ENCODE measurements around the gene TEX19.

TEX19 gene

GRCh38 chr17:82348866-82349265, 10.2 kb upstream of the TEX19 start:
- no peak for TF ChIP-seq CTCF (IDR thresholded peaks at IDR 0.05)
- Mint-ChIP-seq H3K36me3 (ENCODE audit: low read depth) (no peaks in the 10 kb centered on the region), H3K27me3 (ENCODE audit: low read depth, poor library complexity) (peaks cover 9% of the 10 kb centered on the region), H3K27ac (peak overlapping the region; percentile 25), H3K4me1 (peaks cover 47% of the 10 kb centered on the region), H3K9me3 (no peaks in the 10 kb centered on the region), H3K4me3 (peak overlapping the region; percentile 16)
- DNase-seq, result no peak

- peaks cover 9% of the 10 kb centered on the region for H3K27me3 Mint-ChIP-seq (ENCODE audit: low read depth, poor library complexity)
- H3K27ac Mint-ChIP-seq, result no peak overlapping the region
- H3K4me3 Mint-ChIP-seq, result peak overlapping the region; percentile 16
- peaks cover 46% of the 10 kb centered on the region for H3K4me1 Mint-ChIP-seq
- no peak for TF ChIP-seq CTCF (IDR thresholded peaks at IDR 0.05)
- no peak for DNase-seq
- H3K9me3 Mint-ChIP-seq, result no peaks in the 10 kb centered on the region
- H3K36me3 Mint-ChIP-seq (ENCODE audit: low read depth), result no peaks in the 10 kb centered on the region
Observed at GRCh38 chr17:82349287-82349701, 9.8 kb upstream of the TEX19 start.

GRCh38 chr17:82350182-82351030, 8.6 kb upstream of the TEX19 start:
- no peak for TF ChIP-seq CTCF (IDR thresholded peaks at IDR 0.05)
- Mint-ChIP-seq H3K4me3 (no peak overlapping the region), H3K4me1 (peaks cover 36% of the 10 kb centered on the region), H3K27ac (no peak overlapping the region), H3K9me3 (no peaks in the 10 kb centered on the region), H3K27me3 (ENCODE audit: low read depth, poor library complexity) (peaks cover 14% of the 10 kb centered on the region), H3K36me3 (ENCODE audit: low read depth) (no peaks in the 10 kb centered on the region)
- DNase-seq, result no peak

GRCh38 chr17:82351254-82351712, 7.8 kb upstream of the TEX19 start:
- H3K27ac Mint-ChIP-seq, result no peak overlapping the region
- H3K36me3 Mint-ChIP-seq (ENCODE audit: low read depth), result no peaks in the 10 kb centered on the region
- peaks cover 19% of the 10 kb centered on the region for H3K27me3 Mint-ChIP-seq (ENCODE audit: low read depth, poor library complexity)
- H3K4me3 Mint-ChIP-seq, result no peak overlapping the region
- DNase-seq, result no peak
- H3K4me1 Mint-ChIP-seq, result peaks cover 40% of the 10 kb centered on the region
- TF ChIP-seq CTCF (IDR thresholded peaks at IDR 0.05), result no peak
- no peaks in the 10 kb centered on the region for H3K9me3 Mint-ChIP-seq

- peaks cover 19% of the 10 kb centered on the region for H3K27me3 Mint-ChIP-seq (ENCODE audit: low read depth, poor library complexity)
- TF ChIP-seq CTCF (IDR thresholded peaks at IDR 0.05), result peak; percentile 98
- H3K36me3 Mint-ChIP-seq (ENCODE audit: low read depth), result no peaks in the 10 kb centered on the region
- no peaks in the 10 kb centered on the region for H3K9me3 Mint-ChIP-seq
- H3K4me1 Mint-ChIP-seq, result peaks cover 41% of the 10 kb centered on the region
- peak; percentile 88 for DNase-seq
- no peak overlapping the region for H3K27ac Mint-ChIP-seq
- no peak overlapping the region for H3K4me3 Mint-ChIP-seq
Observed at GRCh38 chr17:82351713-82352488, 7.1 kb upstream of the TEX19 start.

Data from nephron progenitor cell (in vitro differentiated cells).